H54 (cell line): ENCODE data around the gene SRP68.

Experiments
- DNase-seq: peaks from one replicate; pipeline ENCODE4 v3.0.0; 2011; ENCODE audit warnings: low spot score, mixed read lengths; ENCODE audit not compliant: insufficient read length
- FAIRE-seq: peaks from 3 replicates; lab custom pipeline; 2011; peaks lifted over from hg19 to GRCh38; lab: Jason Lieb, UNC
- POLR2A ChIP-seq: IDR thresholded peaks from 2 replicates; pipeline ENCODE4 v1.6.1; 2011; ENCODE audit warnings: low read depth, mild to moderate bottlenecking, low read length

The SRP68 gene

DNA sequence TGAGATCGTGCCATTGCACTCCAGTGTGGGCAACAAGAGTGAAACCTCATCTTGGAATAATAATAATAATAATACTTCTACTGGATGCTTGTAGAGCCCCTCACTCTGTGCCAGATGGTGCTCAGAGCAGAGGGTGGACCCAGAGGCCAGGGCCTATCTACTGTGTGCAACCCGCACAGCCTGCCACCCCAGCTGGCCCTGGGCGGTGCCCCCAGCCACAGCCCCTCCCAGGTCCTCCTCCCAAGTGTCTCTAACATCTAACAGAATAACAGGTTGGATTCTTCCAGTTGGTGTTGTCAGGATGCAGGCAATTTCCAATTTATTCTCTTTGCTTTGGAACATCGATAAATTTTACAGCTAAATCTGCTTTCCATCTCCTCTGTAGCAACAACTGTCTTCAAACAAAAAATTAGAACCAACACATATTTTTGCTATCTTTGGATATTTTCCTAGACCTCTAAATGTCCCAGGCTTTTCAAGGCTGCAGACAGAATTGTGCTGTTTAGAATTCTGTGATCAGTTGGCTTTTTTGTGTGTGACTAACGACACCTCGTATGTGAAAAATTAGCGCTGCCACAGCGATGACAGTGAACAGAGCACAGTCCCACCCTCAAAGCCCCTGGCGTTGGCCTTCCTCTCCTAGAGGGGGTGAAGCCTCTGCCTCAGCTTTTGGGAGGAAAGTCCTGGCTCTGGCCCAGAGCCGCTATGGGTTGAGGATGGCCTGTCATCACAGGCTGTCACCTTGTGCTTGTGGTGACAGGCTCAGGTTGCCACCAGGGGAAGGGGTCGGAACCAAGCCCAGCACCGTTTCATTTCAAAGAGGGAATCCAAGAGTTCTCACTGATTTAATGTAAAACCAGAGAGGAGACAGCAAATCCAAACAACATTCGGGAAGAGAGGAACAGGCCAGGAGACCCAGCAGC is 37.6 kb downstream of the SRP68 start:
- FAIRE-seq (no peak), DNase-seq (no peak)
- TF ChIP-seq POLR2A = no peak

DNA sequence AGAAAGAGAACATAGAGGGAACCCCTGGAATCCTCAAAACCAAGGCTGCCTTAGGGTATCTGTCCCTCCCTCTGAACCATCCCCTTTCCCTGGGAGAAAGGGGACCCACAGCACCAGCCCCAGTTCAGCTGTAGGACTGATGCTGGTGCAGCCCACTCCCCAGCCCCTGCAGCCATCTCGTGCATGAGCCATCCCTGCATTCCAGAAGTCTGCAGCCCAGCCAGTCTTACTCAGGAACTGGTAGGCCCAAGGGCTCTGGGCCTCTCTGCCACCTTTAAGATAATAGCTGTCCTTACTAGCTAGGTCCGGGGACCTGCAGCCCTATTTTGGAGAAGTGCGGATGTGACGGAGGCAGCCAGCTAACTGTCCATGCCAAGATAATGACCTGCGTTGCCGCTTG is 39.2 kb downstream of the SRP68 start:
- no peak for TF ChIP-seq POLR2A
- FAIRE-seq = no peak

DNA sequence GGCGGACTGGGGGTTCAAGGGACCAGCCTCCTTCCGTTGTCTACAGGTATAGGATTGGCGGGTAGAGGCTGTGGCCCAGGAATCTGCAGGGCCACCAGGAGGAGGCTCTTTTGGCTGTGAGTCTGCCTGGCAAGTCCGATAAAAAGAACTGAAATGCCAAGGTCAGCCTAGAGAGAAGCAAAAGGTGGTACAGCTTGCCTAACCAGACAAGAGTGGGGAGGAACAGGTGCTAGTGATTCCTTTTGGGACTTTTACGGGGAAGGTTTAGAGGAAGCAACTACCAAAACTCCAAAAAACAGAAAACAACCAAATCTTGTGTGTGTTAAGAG is 39.6 kb downstream of the SRP68 start:
- DNase-seq (no peak), FAIRE-seq (no peak)
- TF ChIP-seq POLR2A = no peak

More for the DNA sequence above, 39.2 kb downstream of the SRP68 start:
- no peak for DNase-seq

DNA sequence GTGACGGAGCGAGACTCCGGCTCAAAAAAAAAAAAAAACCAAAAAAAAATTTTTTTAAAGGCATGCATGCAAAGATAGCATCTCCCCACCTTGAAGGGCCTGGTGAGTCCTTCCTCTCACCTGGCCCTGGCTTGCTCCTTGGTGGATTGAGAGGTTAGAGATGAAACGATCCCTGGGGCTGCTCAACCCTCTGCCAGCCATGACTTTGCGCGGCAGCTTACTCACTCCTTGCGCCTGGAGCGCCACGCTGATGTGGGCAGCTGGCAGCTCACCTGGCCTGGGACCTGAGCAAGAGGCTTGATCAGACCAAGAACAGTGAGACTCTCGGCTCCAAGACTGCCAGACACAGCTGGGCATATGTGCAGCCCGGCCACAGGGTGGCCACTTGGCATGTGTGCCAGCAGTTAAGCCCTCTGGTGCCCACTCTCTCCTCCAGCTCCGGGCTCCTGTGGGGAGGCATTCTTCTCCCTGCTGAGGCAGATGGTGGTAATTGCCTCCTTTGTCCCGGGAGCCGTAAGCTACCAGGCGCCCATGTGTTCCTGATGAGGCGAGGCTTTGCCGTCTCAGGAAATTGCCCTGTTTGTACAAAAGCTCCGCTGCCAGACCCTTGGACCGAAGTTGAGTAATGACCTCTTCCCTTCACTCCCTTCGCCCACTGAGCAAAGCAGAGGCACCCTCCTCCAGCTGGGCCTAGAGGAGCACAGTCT is 40.1 kb downstream of the SRP68 start:
- no peak for FAIRE-seq
- no peak for DNase-seq

DNA sequence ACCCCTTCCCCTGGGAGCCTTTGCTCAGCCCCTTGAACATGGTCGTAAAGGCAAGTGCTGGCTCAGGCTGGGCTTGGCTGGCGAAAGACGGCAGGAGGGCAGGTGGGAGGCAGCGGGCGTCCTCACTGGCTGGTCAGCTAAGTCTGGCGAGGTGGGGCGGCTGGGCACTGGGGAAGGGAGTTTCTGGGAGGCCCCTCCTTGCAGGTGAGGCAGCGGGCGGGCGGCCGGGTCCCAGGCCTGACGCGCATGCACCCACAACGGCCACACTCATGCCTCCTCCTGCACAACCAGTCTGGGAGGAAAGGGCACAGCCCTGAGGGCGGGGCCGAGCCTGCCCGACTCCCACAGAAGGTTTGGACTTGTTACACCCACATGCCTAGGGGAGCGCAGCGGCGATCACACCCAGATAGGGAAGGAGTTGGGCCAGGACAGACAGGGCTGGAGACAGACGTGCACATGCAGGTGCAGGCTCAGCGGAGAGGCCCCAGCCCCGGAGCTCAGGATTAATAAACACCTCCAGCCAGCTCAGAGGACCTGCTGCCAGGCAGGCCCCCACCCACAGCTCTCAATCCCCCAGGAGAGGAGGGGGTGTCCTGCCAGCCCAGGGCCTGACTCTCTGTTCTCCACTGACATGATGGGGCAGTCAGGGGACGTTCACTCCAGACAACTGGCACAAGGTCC is 45.0 kb downstream of the SRP68 start, which contains the start of gene EVPL:
TSS of gene EVPL (minus strand) at position 148 of the 681 bp plus-strand sequence. CDS start at position 40, 108 bp downstream.
- no peak for FAIRE-seq
- no peak for TF ChIP-seq POLR2A
- DNase-seq = no peak

More for the DNA sequence above, 40.1 kb downstream of the SRP68 start:
- no peak for TF ChIP-seq POLR2A

DNA sequence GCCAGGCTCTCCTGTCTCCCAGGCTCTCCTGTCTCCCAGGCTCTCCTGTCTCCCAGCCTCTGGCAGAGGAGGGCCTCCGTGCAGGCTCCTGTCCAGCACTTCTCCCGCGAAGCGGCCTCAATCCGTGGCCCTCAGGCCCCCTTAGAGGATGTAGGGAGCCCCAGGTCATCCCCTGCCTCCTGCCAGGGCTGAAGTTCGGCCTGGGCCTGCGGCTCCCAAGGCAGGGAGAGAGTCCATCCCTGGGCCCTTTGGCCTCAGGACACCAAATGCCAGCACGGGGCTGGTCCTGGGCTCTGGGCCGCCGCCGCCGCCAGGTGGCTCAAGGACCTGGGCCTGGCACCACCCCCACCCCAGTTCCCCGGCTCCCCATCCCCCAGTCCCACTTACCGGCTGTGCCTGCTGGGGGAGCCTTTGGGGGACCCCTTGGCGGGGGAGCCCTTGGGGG is 45.6 kb downstream of the SRP68 start:
- TF ChIP-seq POLR2A = no peak

DNA sequence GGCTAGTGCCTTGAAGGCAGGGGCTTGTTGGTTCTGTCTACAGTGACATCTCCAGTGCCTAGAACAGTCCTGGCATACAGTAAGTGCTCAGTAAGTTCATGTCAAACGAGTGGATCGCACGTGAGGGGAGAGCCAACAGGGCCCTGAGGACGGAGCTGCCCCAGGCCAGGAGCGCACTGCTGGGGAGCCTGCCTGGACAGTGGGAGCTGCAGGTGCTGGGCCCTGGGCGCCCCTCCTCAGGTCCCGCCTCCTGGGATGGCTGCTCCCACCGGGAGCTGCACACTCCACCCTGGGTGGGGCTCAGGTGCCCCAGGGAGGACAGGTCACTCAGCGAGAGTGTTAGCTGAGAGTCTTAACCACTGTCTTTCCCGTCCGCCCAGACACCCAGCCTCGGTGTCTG is 47.0 kb downstream of the SRP68 start:
- TF ChIP-seq POLR2A = no peak
- DNase-seq (no peak), FAIRE-seq (no peak)

More for the DNA sequence above, 45.6 kb downstream of the SRP68 start:
- FAIRE-seq (no peak), DNase-seq (no peak)

DNA sequence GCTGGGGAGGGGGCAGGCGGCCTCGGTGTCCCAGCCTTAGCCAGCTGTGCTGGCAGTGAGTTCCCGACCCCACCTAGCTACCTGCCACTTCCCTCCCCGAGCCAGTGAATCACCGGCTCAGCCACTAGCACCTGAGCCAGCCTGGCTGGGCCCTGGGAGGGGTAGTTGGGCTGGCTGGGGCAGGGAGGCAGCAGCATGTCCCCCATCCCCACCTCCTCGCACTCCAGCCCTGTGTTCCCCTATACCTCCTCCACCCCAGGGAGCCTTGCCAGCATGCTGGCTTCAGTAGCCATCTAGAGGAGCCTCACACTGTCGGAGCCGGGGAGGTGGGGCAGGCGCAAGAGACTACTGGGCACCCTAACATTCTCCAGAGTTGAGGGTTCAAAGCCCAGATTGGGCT is 48.0 kb downstream of the SRP68 start:
- no peak for TF ChIP-seq POLR2A
- FAIRE-seq = no peak
- no peak for DNase-seq

DNA sequence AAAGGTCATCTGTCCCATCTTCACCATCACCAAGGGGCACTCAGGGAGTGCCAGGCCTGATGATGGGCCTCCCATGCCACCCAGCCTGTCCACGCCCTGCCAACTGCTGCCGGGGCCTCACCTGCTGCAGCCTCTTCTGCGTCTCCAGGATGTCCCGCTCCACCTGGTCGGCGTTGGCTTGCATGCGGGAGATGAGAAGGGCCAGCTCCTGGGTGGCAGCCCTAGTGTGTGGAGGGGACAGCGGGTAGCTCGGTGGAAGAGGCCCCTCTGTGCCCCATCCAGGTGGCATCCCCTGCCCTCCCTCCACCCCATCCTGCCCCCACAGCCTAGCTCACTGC is 48.4 kb downstream of the SRP68 start:
- TF ChIP-seq POLR2A = no peak
- FAIRE-seq (no peak), DNase-seq (no peak)

DNA sequence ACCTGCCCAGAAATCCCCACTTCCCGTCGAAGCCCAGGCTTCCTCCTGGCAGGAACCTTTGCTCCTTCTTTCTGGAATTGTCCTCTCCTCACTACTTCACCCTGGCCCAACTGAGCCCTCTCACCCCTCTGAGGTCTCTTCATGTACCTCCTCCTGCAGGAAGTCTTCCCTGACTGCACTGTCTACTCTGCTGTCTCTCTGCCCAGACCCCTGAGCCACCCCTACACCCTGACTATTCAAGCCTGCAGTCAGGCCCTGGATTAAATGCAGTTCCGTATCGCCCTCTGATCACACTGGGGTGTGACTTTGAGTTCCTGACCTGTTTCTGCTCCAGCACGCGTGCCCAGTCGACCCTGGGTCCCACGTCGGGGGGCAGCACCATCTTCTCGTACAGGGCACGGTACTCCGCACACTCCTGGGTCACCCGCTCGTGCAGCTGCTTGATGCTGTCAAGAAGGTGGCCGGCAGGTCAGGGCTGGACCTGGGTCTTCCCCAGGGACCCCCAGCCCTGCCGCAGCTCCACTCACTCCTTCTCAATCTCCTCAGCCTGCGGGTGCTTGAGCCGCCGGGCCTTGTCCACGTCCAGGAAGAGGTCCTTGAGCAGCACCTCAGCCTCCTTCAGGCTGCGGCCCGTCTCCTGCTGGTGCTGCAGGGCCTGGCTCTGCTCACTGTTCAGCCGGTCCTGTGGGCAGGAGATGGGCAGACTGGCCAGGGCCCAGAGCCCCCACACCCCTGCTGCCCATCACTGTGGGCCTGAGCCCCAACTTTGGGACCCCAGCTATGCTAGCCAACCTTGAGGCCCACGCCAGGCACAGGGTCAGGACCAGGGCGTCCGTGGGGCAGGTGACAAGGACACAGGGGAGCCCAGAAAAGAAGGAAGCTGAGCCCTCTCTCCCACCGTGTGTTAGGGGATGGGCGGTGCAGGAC is 49.1 kb downstream of the SRP68 start:
- TF ChIP-seq POLR2A = no peak
- FAIRE-seq (no peak), DNase-seq (no peak)

DNA sequence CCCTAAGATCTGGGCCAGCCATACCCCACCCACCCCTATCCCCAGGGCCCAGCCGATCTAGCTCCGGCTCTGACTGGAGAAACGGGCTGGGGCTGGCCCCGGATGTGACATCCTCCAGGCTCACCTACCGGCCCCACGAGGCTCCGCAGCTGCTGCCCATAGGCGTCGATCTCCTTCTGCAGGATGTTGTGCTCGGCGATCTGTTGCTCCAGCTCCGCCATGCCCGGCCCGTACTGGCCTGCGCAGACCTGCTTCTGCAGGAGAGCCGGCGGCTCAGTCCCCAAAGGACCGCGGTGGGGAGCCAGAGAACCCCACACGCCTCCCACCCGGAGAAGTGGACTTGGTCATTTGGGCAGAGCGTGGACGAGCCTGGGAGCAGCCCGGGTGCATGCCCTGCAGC is 50.0 kb downstream of the SRP68 start:
- no peak for FAIRE-seq
- DNase-seq = no peak
- no peak for TF ChIP-seq POLR2A

DNA sequence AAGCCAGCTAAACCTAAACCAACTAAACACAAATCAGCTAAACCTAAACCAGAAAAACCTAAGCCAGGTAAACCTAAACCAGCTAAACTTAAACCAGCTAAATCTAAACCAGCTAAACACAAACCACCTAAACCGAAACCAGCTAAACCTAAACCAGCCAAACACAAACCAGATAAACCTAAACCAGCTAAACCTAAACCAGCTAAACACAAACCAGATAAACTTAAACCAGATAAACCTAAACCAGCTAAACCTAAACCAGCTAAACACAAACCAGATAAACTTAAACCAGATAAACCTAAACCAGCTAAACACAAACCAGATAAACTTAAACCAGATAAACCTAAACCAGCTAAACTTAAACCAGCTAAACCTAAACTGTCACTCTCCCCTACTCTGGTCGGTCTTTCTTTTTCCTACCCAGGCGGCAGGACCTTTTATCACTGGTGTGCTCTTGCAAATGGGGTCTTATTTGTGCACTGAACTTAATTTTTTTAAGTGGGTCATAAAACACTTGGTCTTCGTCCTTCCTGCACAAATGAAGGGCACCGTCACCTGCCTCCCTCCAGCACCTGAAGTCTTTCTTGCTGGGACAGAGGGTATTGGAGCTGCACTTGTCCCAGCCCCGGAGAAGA is 52.4 kb downstream of the SRP68 start:
- no peak for TF ChIP-seq POLR2A
- FAIRE-seq (no peak), DNase-seq (no peak)
